ENCODE results near the gene MAF.

Gene MAF

GRCh38 chr16:79623062-79623461 is 22.5 kb upstream of the MAF start:
- no peak for DNase-seq
- H3K9me3 ChIP-seq (ENCODE audit: severe bottlenecking): no peaks in the 10 kb centered on the region
- no peak for TF ChIP-seq CTCF (IDR thresholded peaks at IDR 0.05; ENCODE audit: low read depth, low read length)
- H3K27ac ChIP-seq: no peak overlapping the region
- H3K36me3 ChIP-seq: no peaks in the 10 kb centered on the region
- H3K4me3 ChIP-seq (ENCODE audit: low read depth, low read length): no peak overlapping the region
- peaks cover 72% of the 10 kb centered on the region for H3K27me3 ChIP-seq (ENCODE audit: insufficient read depth, low read depth, severe bottlenecking)

- TF ChIP-seq CTCF (IDR thresholded peaks at IDR 0.05; ENCODE audit: low read depth, low read length): no peak
- Histone ChIP-seq H3K27me3 (ENCODE audit: insufficient read depth, low read depth, severe bottlenecking) (peaks cover 69% of the 10 kb centered on the region), H3K36me3 (no peaks in the 10 kb centered on the region), H3K4me3 (ENCODE audit: low read depth, low read length) (no peak overlapping the region), H3K27ac (no peak overlapping the region), H3K9me3 (ENCODE audit: severe bottlenecking) (no peaks in the 10 kb centered on the region)
- no peak for DNase-seq
Observed at GRCh38 chr16:79621027-79621426, 20.5 kb upstream of the MAF start.

GRCh38 chr16:79618692-79619050 is 18.1 kb upstream of the MAF start:
- no peak for TF ChIP-seq CTCF (IDR thresholded peaks at IDR 0.05; ENCODE audit: low read depth, low read length)
- DNase-seq: no peak
- Histone ChIP-seq H3K27me3 (ENCODE audit: insufficient read depth, low read depth, severe bottlenecking) (peaks cover 76% of the 10 kb centered on the region), H3K9me3 (ENCODE audit: severe bottlenecking) (no peaks in the 10 kb centered on the region), H3K36me3 (no peaks in the 10 kb centered on the region), H3K27ac (no peak overlapping the region), H3K4me3 (ENCODE audit: low read depth, low read length) (no peak overlapping the region)

GRCh38 chr16:79618041-79618691 is 17.6 kb upstream of the MAF start:
- H3K4me3 ChIP-seq (ENCODE audit: low read depth, low read length): no peak overlapping the region
- peaks cover 72% of the 10 kb centered on the region for H3K27me3 ChIP-seq (ENCODE audit: insufficient read depth, low read depth, severe bottlenecking)
- no peak for TF ChIP-seq CTCF (IDR thresholded peaks at IDR 0.05; ENCODE audit: low read depth, low read length)
- H3K27ac ChIP-seq: no peak overlapping the region
- no peak for DNase-seq
- no peaks in the 10 kb centered on the region for H3K36me3 ChIP-seq
- no peaks in the 10 kb centered on the region for H3K9me3 ChIP-seq (ENCODE audit: severe bottlenecking)

- Histone ChIP-seq H3K36me3 (no peaks in the 10 kb centered on the region), H3K4me3 (ENCODE audit: low read depth, low read length) (no peak overlapping the region), H3K27ac (no peak overlapping the region), H3K9me3 (ENCODE audit: severe bottlenecking) (no peaks in the 10 kb centered on the region), H3K27me3 (ENCODE audit: insufficient read depth, low read depth, severe bottlenecking) (peaks cover 82% of the 10 kb centered on the region)
- no peak for TF ChIP-seq CTCF (IDR thresholded peaks at IDR 0.05; ENCODE audit: low read depth, low read length)
- DNase-seq: no peak
Observed at GRCh38 chr16:79613009-79613408, 12.5 kb upstream of the MAF start.

GRCh38 chr16:79612207-79612606 is 11.7 kb upstream of the MAF start:
- no peaks in the 10 kb centered on the region for H3K9me3 ChIP-seq (ENCODE audit: severe bottlenecking)
- DNase-seq: no peak
- peaks cover 84% of the 10 kb centered on the region for H3K27me3 ChIP-seq (ENCODE audit: insufficient read depth, low read depth, severe bottlenecking)
- H3K36me3 ChIP-seq: no peaks in the 10 kb centered on the region
- no peak overlapping the region for H3K27ac ChIP-seq
- TF ChIP-seq CTCF (IDR thresholded peaks at IDR 0.05; ENCODE audit: low read depth, low read length): no peak
- H3K4me3 ChIP-seq (ENCODE audit: low read depth, low read length): no peak overlapping the region

Data from WERI-Rb-1 (cell line).